Small intestine (tissue), 7 donors: Measurements from ENCODE around the gene SYNJ2. TPM values are rescaled to one million over a fixed set of nuclear protein-coding genes. Genes with fewer than 3 reads are reported as not detected.

Experiments
- DNase-seq, 2 donors: peaks; one replicate each; pipeline versions ENCODE4 v3.0.0 to v3.0.0-alpha.2; 2013
- FAIRE-seq: peaks from 2 replicates; lab custom pipeline; 2012; peaks lifted over from hg19 to GRCh38; lab: Jason Lieb, UNC
- H3K27ac ChIP-seq, 3 donors: one replicate each; pipeline ENCODE4 v1.5.1; 2013; ENCODE audit warnings: low read length in 2 of 3, mild to moderate bottlenecking in 2 of 3, control low read depth in 1 of 3, inconsistent platforms in 1 of 3, low read depth in 1 of 3, moderate library complexity in 1 of 3
- H3K27me3 ChIP-seq, 3 donors: one replicate each; pipeline ENCODE4 v1.6.1; 2013; ENCODE audit warnings: low read length in 3 of 3, inconsistent platforms in 1 of 3; ENCODE audit not compliant: control insufficient read depth in 3 of 3, insufficient read depth in 3 of 3
- H3K36me3 ChIP-seq, 3 donors: one replicate each; pipeline ENCODE4 v1.6.1; 2013; ENCODE audit warnings: low read length in 3 of 3, inconsistent platforms in 1 of 3, low read depth in 1 of 3, mild to moderate bottlenecking in 1 of 3, moderate library complexity in 1 of 3; ENCODE audit not compliant: control insufficient read depth in 3 of 3, insufficient read depth in 2 of 3
- H3K4me1 ChIP-seq, 3 donors: one replicate each; pipeline ENCODE4 v1.6.1; 2013; ENCODE audit warnings: low read length in 2 of 3, inconsistent platforms in 1 of 3, low read depth in 1 of 3, mild to moderate bottlenecking in 1 of 3, moderate library complexity in 1 of 3; ENCODE audit not compliant: control insufficient read depth in 3 of 3, insufficient read depth in 2 of 3
- H3K4me3 ChIP-seq, 3 donors: one replicate each; pipeline ENCODE4 v1.5.1; 2013; ENCODE audit warnings: low read length in 3 of 3, control low read depth in 1 of 3, inconsistent platforms in 1 of 3, low read depth in 1 of 3, mild to moderate bottlenecking in 1 of 3, moderate library complexity in 1 of 3
- H3K9me3 ChIP-seq, 2 donors: one replicate each; pipeline ENCODE4 v1.6.1; 2013; ENCODE audit warnings: low read depth in 1 of 2, low read length in 1 of 2; ENCODE audit not compliant: control insufficient read depth in 2 of 2, insufficient read depth in 1 of 2
- WGBS, 3 donors: extraction: QIAGEN DNeasy Blood & Tissue Kit; methylation state at CpG; one replicate each; pipeline ENCODE4 v1.1.7; 2013; 5-methylcytosine and 5-hydroxymethylcytosine counted together
- polyA plus RNA-seq, 4 donors: library from polyadenylated mRNA; stranded (reverse) in 3 of 4; unstranded in 1 of 4; fragments of 200-250 nt in 3 of 4; fragments of 120-200 nt in 1 of 4; gene quantifications; one replicate each; pipeline versions ENCODE4 v1.2.1 to v1.2.3, GENCODE V29; 2013
- donor health status: healthy with polysubstance abuse.
- donor health status: control.
- donor health status: control.
- donor health status: Bipolar disorder and iron deficiency.
- donor health status: healthy.

The SYNJ2 gene
- polyA plus RNA-seq, 4 donors: 7.0 to 16.3 (median 9.4) TPM

- H3K4me3 ChIP-seq: no peak overlapping the region
- DNase-seq (no peak), FAIRE-seq (no peak)
- no peak overlapping the region for H3K27ac ChIP-seq
- 95 to 100% (median 97%) methylated on average over 3 of the region's 3 CpGs for WGBS, 3 donors
- H3K36me3 ChIP-seq: peaks cover 3 to 10% (median 7%) of the 10 kb centered on the region in 3 donors
- H3K27me3 ChIP-seq: no peaks in the 10 kb centered on the region
- no peaks in the 10 kb centered on the region for H3K9me3 ChIP-seq
- H3K4me1 ChIP-seq: no peaks in the 10 kb centered on the region
Measured at GRCh38 chr6:158118886-158119285, 137.2 kb downstream of the SYNJ2 start.

GRCh38 chr6:158121335-158121734 lies 139.7 kb downstream of the SYNJ2 start:
- H3K9me3 ChIP-seq: no peaks in the 10 kb centered on the region

GRCh38 chr6:158122048-158122447 lies 140.4 kb downstream of the SYNJ2 start:
- DNase-seq (peak in 1 of 2 donors; percentile 5), FAIRE-seq (no peak)
- 85 to 98% (median 91%) methylated on average over 2 of the region's 2 CpGs for WGBS, 3 donors
- no peaks in the 10 kb centered on the region for H3K27me3 ChIP-seq
- H3K4me1 ChIP-seq: no peaks in the 10 kb centered on the region
- H3K36me3 ChIP-seq: peaks cover 4 to 5% (median 5%) of the 10 kb centered on the region in 3 donors
- H3K27ac ChIP-seq: no peak overlapping the region
- no peaks in the 10 kb centered on the region for H3K9me3 ChIP-seq
- no peak overlapping the region for H3K4me3 ChIP-seq

More at GRCh38 chr6:158121335-158121734, 139.7 kb downstream of the SYNJ2 start:
- Histone ChIP-seq H3K27ac (no peak overlapping the region), H3K4me1 (no peaks in the 10 kb centered on the region), H3K4me3 (no peak overlapping the region), H3K27me3 (no peaks in the 10 kb centered on the region), H3K36me3 (peaks cover 2 to 6% (median 5%) of the 10 kb centered on the region in 3 donors)
- FAIRE-seq: no peak
- WGBS, 3 donors: 80 to 90% (median 90%) methylated on average over 3 of the region's 3 CpGs
- no peak for DNase-seq

- H3K27me3 ChIP-seq: no peaks in the 10 kb centered on the region
- no peak overlapping the region for H3K4me3 ChIP-seq
- H3K27ac ChIP-seq: no peak overlapping the region
- no peak for DNase-seq
- 93 to 100% (median 96%) methylated on average over 1 of the region's 1 CpG for WGBS, 3 donors
- H3K36me3 ChIP-seq: peaks cover 2 to 5% (median 3%) of the 10 kb centered on the region in 3 donors
- H3K4me1 ChIP-seq: no peaks in the 10 kb centered on the region
- FAIRE-seq: no peak
- no peaks in the 10 kb centered on the region for H3K9me3 ChIP-seq
Measured at GRCh38 chr6:158124288-158124687, 142.6 kb downstream of the SYNJ2 start.

GRCh38 chr6:158125271-158125670 lies 143.6 kb downstream of the SYNJ2 start:
- no peaks in the 10 kb centered on the region for H3K9me3 ChIP-seq
- DNase-seq (no peak), FAIRE-seq (no peak)
- no peak overlapping the region for H3K4me3 ChIP-seq
- H3K27ac ChIP-seq: no peak overlapping the region
- peaks cover 2 to 5% (median 3%) of the 10 kb centered on the region in 3 donors for H3K36me3 ChIP-seq
- H3K4me1 ChIP-seq: no peaks in the 10 kb centered on the region
- H3K27me3 ChIP-seq: no peaks in the 10 kb centered on the region
- 94 to 98% (median 97%) methylated on average over 2 of the region's 2 CpGs for WGBS, 3 donors

- no peaks in the 10 kb centered on the region for H3K27me3 ChIP-seq
- no peak overlapping the region for H3K27ac ChIP-seq
- H3K4me3 ChIP-seq: no peak overlapping the region
- WGBS, 3 donors: 35 to 67% (median 60%) methylated on average over 1 of the region's 1 CpG
- DNase-seq: peak; percentile 8 to 14
- peaks cover 0 to 3% (median 0%) of the 10 kb centered on the region in 3 donors for H3K36me3 ChIP-seq
- no peaks in the 10 kb centered on the region for H3K9me3 ChIP-seq
- H3K4me1 ChIP-seq: no peaks in the 10 kb centered on the region
- no peak for FAIRE-seq
Measured at GRCh38 chr6:158131926-158132325, 150.3 kb downstream of the SYNJ2 start.

- Histone ChIP-seq H3K4me3 (no peak overlapping the region), H3K9me3 (no peaks in the 10 kb centered on the region), H3K27ac (no peak overlapping the region), H3K36me3 (peaks cover 3 to 17% (median 7%) of the 10 kb centered on the region in 3 donors), H3K4me1 (no peaks in the 10 kb centered on the region), H3K27me3 (no peaks in the 10 kb centered on the region)
- peak in 1 of 2 donors; percentile 13 for DNase-seq
- no peak for FAIRE-seq
Measured at GRCh38 chr6:158142789-158143188, 161.1 kb downstream of the SYNJ2 start.

GRCh38 chr6:158143700-158144099 lies 162.0 kb downstream of the SYNJ2 start:
- no peak overlapping the region for H3K4me3 ChIP-seq
- 47 to 56% (median 54%) methylated on average over 1 of the region's 1 CpG for WGBS, 3 donors
- peaks cover 3 to 17% (median 6%) of the 10 kb centered on the region in 3 donors for H3K36me3 ChIP-seq
- FAIRE-seq (no peak), DNase-seq (peak in 1 of 2 donors; percentile 9)
- H3K9me3 ChIP-seq: no peaks in the 10 kb centered on the region
- H3K4me1 ChIP-seq: no peaks in the 10 kb centered on the region
- H3K27ac ChIP-seq: no peak overlapping the region
- H3K27me3 ChIP-seq: no peaks in the 10 kb centered on the region
